ENCODE data around the gene L2HGDH.

DNA sequence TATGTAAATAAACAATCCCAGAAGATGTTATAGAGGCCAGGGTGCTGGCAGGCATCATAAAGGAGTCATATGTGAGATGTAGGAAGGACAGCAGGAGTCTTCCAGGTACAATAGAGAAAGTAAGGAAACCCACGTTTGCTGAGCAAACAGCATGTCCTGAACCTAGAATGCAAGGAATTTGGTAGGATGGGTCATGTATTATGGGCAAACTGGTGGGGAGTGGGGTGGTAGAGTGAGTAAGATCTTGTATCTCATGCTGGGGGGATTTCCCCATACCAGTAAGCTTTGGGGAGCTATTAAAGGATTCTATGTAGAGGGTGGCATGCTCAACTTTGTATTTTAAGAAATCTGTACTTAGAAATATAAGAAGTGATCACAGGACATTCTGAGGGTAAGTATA lies 43.7 kb upstream of the L2HGDH start:
- TF ChIP-seq, protein P1, sequence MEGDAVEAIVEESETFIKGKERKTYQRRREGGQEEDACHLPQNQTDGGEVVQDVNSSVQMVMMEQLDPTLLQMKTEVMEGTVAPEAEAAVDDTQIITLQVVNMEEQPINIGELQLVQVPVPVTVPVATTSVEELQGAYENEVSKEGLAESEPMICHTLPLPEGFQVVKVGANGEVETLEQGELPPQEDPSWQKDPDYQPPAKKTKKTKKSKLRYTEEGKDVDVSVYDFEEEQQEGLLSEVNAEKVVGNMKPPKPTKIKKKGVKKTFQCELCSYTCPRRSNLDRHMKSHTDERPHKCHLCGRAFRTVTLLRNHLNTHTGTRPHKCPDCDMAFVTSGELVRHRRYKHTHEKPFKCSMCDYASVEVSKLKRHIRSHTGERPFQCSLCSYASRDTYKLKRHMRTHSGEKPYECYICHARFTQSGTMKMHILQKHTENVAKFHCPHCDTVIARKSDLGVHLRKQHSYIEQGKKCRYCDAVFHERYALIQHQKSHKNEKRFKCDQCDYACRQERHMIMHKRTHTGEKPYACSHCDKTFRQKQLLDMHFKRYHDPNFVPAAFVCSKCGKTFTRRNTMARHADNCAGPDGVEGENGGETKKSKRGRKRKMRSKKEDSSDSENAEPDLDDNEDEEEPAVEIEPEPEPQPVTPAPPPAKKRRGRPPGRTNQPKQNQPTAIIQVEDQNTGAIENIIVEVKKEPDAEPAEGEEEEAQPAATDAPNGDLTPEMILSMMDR (IDR thresholded peaks at IDR 0.05 in 4 of 5, conservative IDR thresholded peaks at IDR 0.05 in 1 of 5), result no peak
- TF ChIP-seq POLR2A (IDR thresholded peaks at IDR 0.05), result no peak

All from gastrocnemius medialis (tissue), 4 donors.